Neural cell (in vitro differentiated cells): ENCODE results near the gene CISD2. TPM values are rescaled to one million over a fixed set of nuclear protein-coding genes. Genes with fewer than 3 reads are reported as not detected.
"Not testable (repeated sequence)": the region's sequence is repeated elsewhere in the genome, so short reads cannot be mapped to it uniquely, and the experiment has no call there.

ENCODE experiments used
- H2AFZ ChIP-seq: fragments of 200-600, 300-800 bp; sonication (generic), shearing (Covaris generic); 2 replicates; pipeline ENCODE4 v1.6.0; 2014; ENCODE audit warnings: low read depth, mild to moderate bottlenecking, antibody characterized with exemption, low read length, moderate library complexity
- H3F3A ChIP-seq: fragments of 200-600 bp; shearing (Covaris generic); 2 replicates; pipeline ENCODE4 v1.6.1; 2016; ENCODE audit warnings: mild to moderate bottlenecking, moderate library complexity, mixed read lengths, antibody characterized with exemption, low read length; ENCODE audit not compliant: insufficient read depth, poor library complexity, severe bottlenecking
- H3K27ac ChIP-seq: fragments of 200-600, 300-800 bp; sonication (generic), shearing (Covaris generic); 2 replicates; pipeline ENCODE4 v1.5.1; 2014; ENCODE audit warnings: mild to moderate bottlenecking, low read length, moderate library complexity
- H3K27me3 ChIP-seq: fragments of 300-800, 200-600 bp; sonication (generic), shearing (Covaris generic); 2 replicates; pipeline ENCODE4 v1.6.0; 2014; ENCODE audit warnings: mild to moderate bottlenecking, low read depth, low read length, moderate library complexity; ENCODE audit not compliant: insufficient read depth
- H3K36me3 ChIP-seq: fragments of 300-800, 200-600 bp; sonication (generic), shearing (Covaris generic); 2 replicates; pipeline ENCODE4 v1.5.1; 2014; ENCODE audit warnings: mild to moderate bottlenecking, antibody characterized with exemption, low read length, moderate library complexity; ENCODE audit not compliant: insufficient read depth
- H3K4me2 ChIP-seq: fragments of 300-800, 200-600 bp; sonication (generic), shearing (Covaris generic); 2 replicates; pipeline ENCODE4 v1.6.0; 2014; ENCODE audit warnings: mild to moderate bottlenecking, low read length
- H3K4me3 ChIP-seq: fragments of 300-800, 200-600 bp; sonication (generic), shearing (Covaris generic); 2 replicates; pipeline ENCODE4 v1.5.1; 2014; ENCODE audit warnings: mild to moderate bottlenecking, low read length, moderate library complexity
- H3K79me2 ChIP-seq: fragments of 200-600 bp; shearing (Covaris generic); replicated peaks from 2 replicates; pipeline ENCODE4 v1.6.0; 2014; ENCODE audit warnings: mild to moderate bottlenecking, low read length, moderate library complexity; ENCODE audit not compliant: insufficient read depth
- H3K9ac ChIP-seq: fragments of 300-800, 200-600 bp; sonication (generic), shearing (Covaris generic); 2 replicates; pipeline ENCODE4 v1.6.1; 2016; ENCODE audit warnings: mild to moderate bottlenecking, low read length, mixed read lengths
- H3K9me2 ChIP-seq: fragments of 200-600 bp; shearing (Covaris generic); 2 replicates; pipeline ENCODE4 v1.6.1; 2016; ENCODE audit warnings: mild to moderate bottlenecking, low read length, mixed read lengths; ENCODE audit not compliant: insufficient read depth
- H3K9me3 ChIP-seq: fragments of 200-600, 300-800 bp; sonication (generic), shearing (Covaris generic); 2 replicates; pipeline ENCODE4 v1.6.1; 2016; ENCODE audit warnings: mild to moderate bottlenecking, mixed run types, low read length, moderate library complexity, mixed read lengths
- H4K20me1 ChIP-seq: fragments of 200-600 bp; shearing (Covaris generic); 2 replicates; pipeline ENCODE4 v1.6.1; 2016; ENCODE audit warnings: mild to moderate bottlenecking, mixed run types; ENCODE audit not compliant: insufficient read depth
- CTCF ChIP-seq: fragments of 450-650 bp; IDR thresholded peaks from 2 replicates; pipeline ENCODE4 v1.5.1; 2014; ENCODE audit warnings: antibody characterized with exemption, mild to moderate bottlenecking, moderate library complexity; ENCODE audit not compliant: poor library complexity, severe bottlenecking
- EP300 ChIP-seq: fragments of 450-650 bp; conservative IDR thresholded peaks from 2 replicates; pipeline ENCODE4 v1.6.1; 2014; ENCODE audit warnings: antibody characterized with exemption, mild to moderate bottlenecking, moderate library complexity; ENCODE audit not compliant: poor library complexity, severe bottlenecking
- EZH2 ChIP-seq: fragments of 200-600, 300-800 bp; shearing (Covaris generic), sonication (generic); IDR thresholded peaks from 2 replicates; pipeline ENCODE4 v1.6.1; 2014; ENCODE audit warnings: antibody characterized with exemption, low read length, borderline replicate concordance, mild to moderate bottlenecking; ENCODE audit not compliant: insufficient read depth, poor library complexity, severe bottlenecking
- MXI1 ChIP-seq: fragments of 450-650 bp; conservative IDR thresholded peaks from 2 replicates; pipeline ENCODE4 v1.6.1; 2014; ENCODE audit warnings: antibody characterized with exemption, mild to moderate bottlenecking; ENCODE audit not compliant: poor library complexity, severe bottlenecking
- POLR2AphosphoS5 ChIP-seq: IDR thresholded peaks from 2 replicates; pipeline ENCODE4 v1.6.1; 2012
- RAD21 ChIP-seq: fragments of 450-650 bp; conservative IDR thresholded peaks from 2 replicates; pipeline ENCODE4 v1.6.1; 2014; ENCODE audit warnings: antibody characterized with exemption, mild to moderate bottlenecking, moderate library complexity
- REST ChIP-seq: IDR thresholded peaks from 2 replicates; pipeline ENCODE4 v1.6.1; 2012; ENCODE audit warnings: borderline replicate concordance
- SMC3 ChIP-seq: fragments of 450-650 bp; conservative IDR thresholded peaks from 2 replicates; pipeline ENCODE4 v1.6.1; 2014; ENCODE audit warnings: antibody characterized with exemption, mild to moderate bottlenecking, moderate library complexity; ENCODE audit not compliant: poor library complexity
- TAF1 ChIP-seq: IDR thresholded peaks from 2 replicates; pipeline ENCODE4 v1.6.1; 2012; ENCODE audit warnings: low read depth
- polyA plus RNA-seq: library from polyadenylated mRNA; depleted of rRNA; stranded (reverse); fragments of >200 nt; gene quantifications from 2 replicates; pipeline ENCODE4 v1.2.3, GENCODE V29; 2014

CISD2 gene
- polyA plus RNA-seq, 1 donor from 2014 or later: 102 TPM

- TF ChIP-seq EZH2 (no peak), POLR2AphosphoS5 (no peak), EP300 (no peak), RAD21 (no peak), REST (no peak), SMC3 (no peak), TAF1 (no peak), CTCF (no peak), MXI1 (no peak)
- no peaks in the 10 kb centered on the region for H3K36me3 ChIP-seq
- peak overlapping the region; percentile 93 for H3K27ac ChIP-seq
- peak overlapping the region; percentile 92 for H3K9ac ChIP-seq
- no peaks in the 10 kb centered on the region for H4K20me1 ChIP-seq
- H3K4me2 ChIP-seq: peak overlapping the region; percentile 97
- H3K9me2 ChIP-seq: no peaks in the 10 kb centered on the region
- H2AFZ ChIP-seq: peak overlapping the region; percentile 89
- H3F3A ChIP-seq: peaks cover 9% of the 10 kb centered on the region
- H3K9me3 ChIP-seq: no peaks in the 10 kb centered on the region
- H3K4me3 ChIP-seq: peak overlapping the region; percentile 70
- no peaks in the 10 kb centered on the region for H3K27me3 ChIP-seq
- peaks cover 24% of the 10 kb centered on the region for H3K79me2 ChIP-seq
Observed at GRCh38 chr4:102869569-102870197, 891 bp downstream of the CISD2 start.

- Histone ChIP-seq H3K79me2 (peaks cover 31% of the 10 kb centered on the region), H3K27ac (no peak overlapping the region), H3K9me3 (peaks cover 2% of the 10 kb centered on the region), H3K36me3 (no peaks in the 10 kb centered on the region), H3K27me3 (no peaks in the 10 kb centered on the region), H2AFZ (no peak overlapping the region), H3K9me2 (no peaks in the 10 kb centered on the region), H4K20me1 (no peaks in the 10 kb centered on the region), H3K4me2 (no peak overlapping the region), H3F3A (peaks cover 9% of the 10 kb centered on the region), H3K4me3 (peak overlapping the region; percentile 70), H3K9ac (no peak overlapping the region)
- TF ChIP-seq POLR2AphosphoS5 (no peak), TAF1 (no peak), SMC3 (no peak), EP300 (no peak), CTCF (no peak), MXI1 (no peak), RAD21 (no peak), EZH2 (no peak), REST (no peak)
Observed at GRCh38 chr4:102871772-102872171, 3.0 kb downstream of the CISD2 start.

GRCh38 chr4:102877477-102878106, 8.8 kb downstream of the CISD2 start:
- H3K27ac ChIP-seq, H4K20me1 ChIP-seq, H3K36me3 ChIP-seq, H3K4me2 ChIP-seq, H3K4me3 ChIP-seq, H3K27me3 ChIP-seq, H2AFZ ChIP-seq, H3K9ac ChIP-seq, H3F3A ChIP-seq, H3K9me2 ChIP-seq, H3K9me3 ChIP-seq: not testable (repeated sequence)
- H3K79me2 ChIP-seq: peaks cover 21% of the 10 kb centered on the region
